MCF 10A (cell line): ENCODE data around the gene FANCC. TPM values are rescaled to one million over a fixed set of nuclear protein-coding genes. Genes with fewer than 3 reads are reported as not detected.

Experiments
- BruUV-seq: library from RNA; stranded (reverse); fragments of 400-500 nt; replicated peaks from 2 replicates; lab custom pipeline; 2021; lab: Mats Ljungman, UMichigan
- CTCF ChIA-PET: fragments of 300-600 bp; sonication (Branson Sonifier 250); formaldehyde crosslinking; extraction: SDS; loops from one replicate; lab custom pipeline; 2021; ENCODE audit warnings: antibody characterized with exemption, inconsistent platforms; lab: Yijun Ruan, JAX
- POLR2A ChIA-PET: fragments of 300-600, 350-650 bp; sonication (Branson Sonifier 250); formaldehyde crosslinking; extraction: SDS; loops from one replicate; lab custom pipeline; 2020; ENCODE audit warnings: antibody characterized with exemption, inconsistent platforms; lab: Yijun Ruan, JAX
- DNase-seq: peaks from one replicate; pipeline ENCODE4 v3.0.0-alpha.2; 2018; ENCODE audit not compliant: unreplicated experiment
- H3K27ac Mint-ChIP-seq: one replicate; pipeline ENCODE4 v1.8.0; 2022; ENCODE audit warnings: mild to moderate bottlenecking, low read depth, mixed read lengths; ENCODE audit not compliant: unreplicated experiment
- H3K27me3 Mint-ChIP-seq: one replicate; pipeline ENCODE4 v1.8.0; 2022; ENCODE audit warnings: mixed read lengths; ENCODE audit not compliant: insufficient read depth, unreplicated experiment
- H3K36me3 Mint-ChIP-seq: one replicate; pipeline ENCODE4 v1.8.0; 2022; ENCODE audit warnings: mild to moderate bottlenecking, moderate library complexity, mixed read lengths; ENCODE audit not compliant: insufficient read depth, unreplicated experiment
- H3K4me1 Mint-ChIP-seq: one replicate; pipeline ENCODE4 v1.8.0; 2022; ENCODE audit warnings: mixed read lengths; ENCODE audit not compliant: insufficient read depth, unreplicated experiment
- H3K4me3 Mint-ChIP-seq: one replicate; pipeline ENCODE4 v1.8.0; 2022; ENCODE audit warnings: mild to moderate bottlenecking, moderate library complexity, mixed read lengths; ENCODE audit not compliant: unreplicated experiment
- H3K9me3 Mint-ChIP-seq: one replicate; pipeline ENCODE4 v1.8.0; 2022; ENCODE audit warnings: mixed read lengths; ENCODE audit not compliant: unreplicated experiment
- CTCF ChIP-seq: fragments of 200-600 bp; IDR thresholded peaks from one replicate; pipeline ENCODE4 v1.8.0; 2022; ENCODE audit warnings: antibody characterized with exemption, mild to moderate bottlenecking; ENCODE audit not compliant: unreplicated experiment
- intact Hi-C: fragments of 100-400 bp; cut with micrococcal nuclease; formaldehyde crosslinking; loops from 2 replicates; pipeline ENCODE4 v1.14.1; 2022
- total RNA-seq: library from RNA; stranded (reverse); gene quantifications from 2 replicates; pipeline ENCODE4 v1.2.3, GENCODE V29; 2022

Gene FANCC
- total RNA-seq, 1 experiment from 2014 or later = 12.1 TPM

- H3K27ac Mint-ChIP-seq = no peak overlapping the region
- BruUV-seq = no TSS peak
- no peaks in the 10 kb centered on the region for H3K4me1 Mint-ChIP-seq
- no peaks in the 10 kb centered on the region for H3K9me3 Mint-ChIP-seq
- ChIA-PET CTCF (interaction anchor here (0.6 to 11.4 kb wide), 9 partner anchors 10 to 449 kb away, joined by 3 to 457 read pairs (median 4); no protein-coding TSS in a partner anchor), POLR2A (interaction anchor here (0.9 to 1.7 kb wide), 2 partner anchors 443 to 444 kb away, joined by 3 to 5 read pairs; no protein-coding TSS in a partner anchor)
- DNase-seq = no peak
- intact Hi-C loops = no loop called here
- no peak overlapping the region for H3K4me3 Mint-ChIP-seq
- no peaks in the 10 kb centered on the region for H3K27me3 Mint-ChIP-seq
- H3K36me3 Mint-ChIP-seq = peaks cover 8% of the 10 kb centered on the region
- peak; percentile 13 for TF ChIP-seq CTCF
These were observed 192.7 kb downstream of the FANCC start for GRCh38 chr9:95124582-95125367.

GRCh38 chr9:95120781-95121370 is 196.6 kb downstream of the FANCC start:
- ChIA-PET POLR2A (no interaction called here), CTCF (interaction anchor here (0.6 to 8.8 kb wide), 2 partner anchors 8 to 118 kb away, joined by 3 to 94 read pairs; no protein-coding TSS in a partner anchor)
- intact Hi-C loops = no loop called here
- H3K4me3 Mint-ChIP-seq = no peak overlapping the region
- no peaks in the 10 kb centered on the region for H3K27me3 Mint-ChIP-seq
- no peak for DNase-seq
- H3K9me3 Mint-ChIP-seq = no peaks in the 10 kb centered on the region
- BruUV-seq = no TSS peak
- no peak for TF ChIP-seq CTCF
- peaks cover 13% of the 10 kb centered on the region for H3K36me3 Mint-ChIP-seq
- no peak overlapping the region for H3K27ac Mint-ChIP-seq
- peaks cover 7% of the 10 kb centered on the region for H3K4me1 Mint-ChIP-seq

GRCh38 chr9:95118596-95118995 is 198.9 kb downstream of the FANCC start:
- Mint-ChIP-seq H3K27me3 (no peaks in the 10 kb centered on the region), H3K9me3 (no peaks in the 10 kb centered on the region), H3K4me3 (no peak overlapping the region), H3K4me1 (peaks cover 12% of the 10 kb centered on the region), H3K27ac (no peak overlapping the region), H3K36me3 (peaks cover 16% of the 10 kb centered on the region)
- TF ChIP-seq CTCF = no peak
- BruUV-seq = no TSS peak
- no peak for DNase-seq
- CTCF ChIA-PET = interaction anchor here (0.6 to 8.8 kb wide), 6 partner anchors 11 to 450 kb away, joined by 3 to 94 read pairs (median 5); no protein-coding TSS in a partner anchor
- POLR2A ChIA-PET = interaction anchor here (0.8 kb wide), 1 partner anchor 16 kb away, joined by 4 read pairs; no protein-coding TSS in a partner anchor
- intact Hi-C loops = no loop called here

GRCh38 chr9:95116808-95117204 is 200.7 kb downstream of the FANCC start:
- no peaks in the 10 kb centered on the region for H3K27me3 Mint-ChIP-seq
- no peaks in the 10 kb centered on the region for H3K9me3 Mint-ChIP-seq
- BruUV-seq = no TSS peak
- no peak overlapping the region for H3K4me3 Mint-ChIP-seq
- no peak overlapping the region for H3K27ac Mint-ChIP-seq
- ChIA-PET POLR2A (interaction anchor here (0.6 to 1.0 kb wide), 2 partner anchors 14 to 202 kb away, joined by 4 read pairs; no protein-coding TSS in a partner anchor), CTCF (interaction anchor here (1.4 to 8.8 kb wide), 3 partner anchors 12 to 436 kb away, joined by 4 to 94 read pairs (median 6); no protein-coding TSS in a partner anchor)
- TF ChIP-seq CTCF = no peak
- peaks cover 12% of the 10 kb centered on the region for H3K4me1 Mint-ChIP-seq
- intact Hi-C loops = loop anchor here (2.0 kb wide), 1 partner anchor 334 kb away; no protein-coding TSS in a partner anchor
- H3K36me3 Mint-ChIP-seq = peaks cover 16% of the 10 kb centered on the region
- no peak for DNase-seq
